HepG2 (cell line): Measurements from ENCODE around the gene ITGB5. TPM values are rescaled to one million over a fixed set of nuclear protein-coding genes. Genes with fewer than 3 reads are reported as not detected.
A peak's percentile ranks its signal among the peaks of the same experiment; 100 is the strongest.

Source experiments
- AGO1 ChIP-seq: fragments of 200-400 bp; formaldehyde crosslinking; IDR thresholded peaks from 2 replicates; pipeline ENCODE4 v1.6.1; 2017; ENCODE audit warnings: mild to moderate bottlenecking, low read depth, low read length, moderate library complexity; ENCODE audit not compliant: poor library complexity, severe bottlenecking
- ATF7-NPFF ChIP-seq: sonication (generic); formaldehyde crosslinking; IDR thresholded peaks from 2 replicates; pipeline ENCODE4 v1.8.1; 2023; ENCODE audit warnings: mild to moderate bottlenecking, low read depth, missing genetic modification reagents, moderate library complexity
- ELF3 ChIP-seq: IDR thresholded peaks from 2 replicates; pipeline ENCODE4 v1.6.1; 2016; ENCODE audit warnings: missing genetic modification reagents, missing compliant biosample characterization
- HOXD1 ChIP-seq: sonication (generic); formaldehyde crosslinking; IDR thresholded peaks from 2 replicates; pipeline ENCODE4 v1.5.0; 2020; ENCODE audit warnings: missing genetic modification reagents
- MAF1 ChIP-seq: sonication (generic); formaldehyde crosslinking; IDR thresholded peaks from 2 replicates; pipeline ENCODE4 v1.5.0; 2020; ENCODE audit warnings: missing genetic modification reagents, borderline replicate concordance
- NCOR1 ChIP-seq: fragments of 200-600 bp; sonication (generic); IDR thresholded peaks from 2 replicates; pipeline ENCODE4 v1.7.0; 2017; ENCODE audit warnings: antibody characterized with exemption, low read length, borderline replicate concordance
- STAT5B ChIP-seq: sonication (generic); formaldehyde crosslinking; IDR thresholded peaks from 2 replicates; pipeline ENCODE4 v1.4.0; 2020; ENCODE audit warnings: missing genetic modification reagents
- ZFAT ChIP-seq: sonication (generic); formaldehyde crosslinking; conservative IDR thresholded peaks from 2 replicates; pipeline ENCODE4 v1.8.1; 2023; ENCODE audit warnings: missing genetic modification reagents, inconsistent platforms
- ZNF598 ChIP-seq: sonication (generic); formaldehyde crosslinking; IDR thresholded peaks from 2 replicates; pipeline ENCODE4 v1.5.1; 2020; ENCODE audit warnings: mild to moderate bottlenecking, missing genetic modification reagents, borderline replicate concordance
- ZNF670 ChIP-seq: sonication (generic); formaldehyde crosslinking; IDR thresholded peaks from 2 replicates; pipeline ENCODE4 v1.8.0; 2022; ENCODE audit warnings: mild to moderate bottlenecking, missing genetic modification reagents, borderline replicate concordance
- polyA plus RNA-seq, 8 experiments: library from polyadenylated mRNA; depleted of rRNA in 3 of 8; stranded (reverse) in 7 of 8; unstranded in 1 of 8; fragments of >200 nt; fragmentation: Illumina TruSeq in 4 of 8; extraction: Trizol in 4 of 8; gene quantifications; 2 replicates each; pipeline versions ENCODE4 v1.2.1 to v1.2.3, GENCODE V29; 2011 to 2016; ENCODE audit warnings: low read depth in 4 of 8, missing spikeins in 1 of 8, mixed read lengths in 1 of 8; ENCODE audit not compliant: insufficient read depth in 1 of 8
- total RNA-seq, 5 experiments: library from RNA; depleted of rRNA; stranded (reverse); fragments of >200 nt; fragmentation: Illumina TruSeq; extraction: Trizol; gene quantifications; 2 replicates each; pipeline ENCODE4 v1.2.3, GENCODE V29; 2016; ENCODE audit warnings: low read depth in 1 of 5
- TF ChIP-seq, protein P1 (sequence below): conservative IDR thresholded peaks from 2 replicates; pipeline ENCODE4 v1.6.1; 2018; ENCODE audit warnings: missing genetic modification reagents
- TF ChIP-seq, protein P2 (sequence below), 2 experiments: sonication (generic) in 1 of 2; formaldehyde crosslinking in 1 of 2; IDR thresholded peaks; 2 replicates each; pipeline versions ENCODE4 v1.4.0 to v1.6.1; 2018 to 2020; ENCODE audit warnings: missing genetic modification reagents in 2 of 2, borderline replicate concordance in 1 of 2, low read depth in 1 of 2, mild to moderate bottlenecking in 1 of 2, missing biosample characterization in 1 of 2
- TF ChIP-seq, protein P3 (sequence below): IDR thresholded peaks from 2 replicates; pipeline ENCODE4 v1.4.0; 2020; ENCODE audit warnings: mild to moderate bottlenecking, missing genetic modification reagents
- TF ChIP-seq, protein P4 (sequence below): sonication (generic); formaldehyde crosslinking; IDR thresholded peaks from 2 replicates; pipeline ENCODE4 v1.8.0; 2022; ENCODE audit warnings: missing genetic modification reagents, mild to moderate bottlenecking, inconsistent platforms, borderline replicate concordance

The ITGB5 gene
- total and polyA plus RNA-seq, 2 of the 13 experiments (the other 11 are each of a cell fraction or from before 2014, with no cell fraction given): 74.1 to 343 TPM

DNA sequence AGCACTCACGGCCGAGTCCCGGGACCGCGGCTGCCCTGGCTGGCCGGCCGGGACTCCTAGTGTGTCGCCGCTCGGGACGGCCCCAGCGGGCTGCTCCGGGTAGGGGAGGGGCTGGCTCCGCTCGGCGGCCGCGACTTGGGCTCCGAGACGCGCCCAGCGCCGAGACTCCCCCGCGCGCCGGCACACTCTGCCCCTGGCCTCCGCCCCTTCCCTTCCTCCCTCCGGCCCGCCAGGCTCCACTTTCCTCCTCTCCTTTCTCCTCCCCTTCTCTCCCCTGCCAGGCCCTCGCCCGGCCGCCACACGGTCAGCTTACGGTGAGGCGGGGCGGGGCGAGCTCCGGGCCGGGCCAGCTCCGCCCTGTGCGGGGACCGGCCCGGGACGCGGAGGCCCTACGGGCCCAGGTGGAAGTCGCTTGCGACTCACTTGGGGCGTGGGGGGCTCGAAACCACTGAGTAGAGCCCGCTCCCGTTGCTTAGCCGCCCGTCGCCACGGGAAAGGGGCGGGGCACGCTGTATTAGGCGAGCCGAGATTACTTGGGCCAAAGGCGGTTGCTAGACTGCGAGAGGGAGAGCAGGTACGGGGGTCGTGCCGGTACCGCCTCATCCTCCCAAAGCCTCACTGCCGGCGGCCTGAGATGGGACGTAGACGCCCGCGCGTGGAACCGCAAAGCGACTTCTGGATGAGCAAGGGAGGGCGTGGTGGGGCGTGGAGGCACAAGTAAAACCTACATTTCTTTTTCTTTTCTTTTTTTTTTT, at the start of gene ITGB5 (continued):
- TF ChIP-seq NCOR1 (no peak), ZNF670 (0 out of 2 replicates have a peak, but pooled peaks have one; percentile 6), ZNF598 (CRISPR knock-in tag) (no peak), HOXD1 (CRISPR knock-in tag) (no peak; the same call in 1 of the 2 replicates), ATF7-NPFF (CRISPR knock-in tag) (peak; percentile 32; the same call in 1 of the 2 replicates), ZFAT (0 out of 2 replicates have a peak, but pooled peaks have one; percentile 53), AGO1 (peak; percentile 82), MAF1 (CRISPR knock-in tag) (no peak), ELF3 (CRISPR knock-in tag) (peak; percentile 38; the same call in 1 of the 2 replicates), STAT5B (CRISPR knock-in tag) (no peak)
- TF ChIP-seq, protein P1, sequence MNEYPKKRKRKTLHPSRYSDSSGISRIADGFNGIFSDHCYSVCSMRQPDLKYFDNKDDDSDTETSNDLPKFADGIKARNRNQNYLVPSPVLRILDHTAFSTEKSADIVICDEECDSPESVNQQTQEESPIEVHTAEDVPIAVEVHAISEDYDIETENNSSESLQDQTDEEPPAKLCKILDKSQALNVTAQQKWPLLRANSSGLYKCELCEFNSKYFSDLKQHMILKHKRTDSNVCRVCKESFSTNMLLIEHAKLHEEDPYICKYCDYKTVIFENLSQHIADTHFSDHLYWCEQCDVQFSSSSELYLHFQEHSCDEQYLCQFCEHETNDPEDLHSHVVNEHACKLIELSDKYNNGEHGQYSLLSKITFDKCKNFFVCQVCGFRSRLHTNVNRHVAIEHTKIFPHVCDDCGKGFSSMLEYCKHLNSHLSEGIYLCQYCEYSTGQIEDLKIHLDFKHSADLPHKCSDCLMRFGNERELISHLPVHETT (CRISPR knock-in tag): peak; percentile 84
- TF ChIP-seq, protein P2, sequence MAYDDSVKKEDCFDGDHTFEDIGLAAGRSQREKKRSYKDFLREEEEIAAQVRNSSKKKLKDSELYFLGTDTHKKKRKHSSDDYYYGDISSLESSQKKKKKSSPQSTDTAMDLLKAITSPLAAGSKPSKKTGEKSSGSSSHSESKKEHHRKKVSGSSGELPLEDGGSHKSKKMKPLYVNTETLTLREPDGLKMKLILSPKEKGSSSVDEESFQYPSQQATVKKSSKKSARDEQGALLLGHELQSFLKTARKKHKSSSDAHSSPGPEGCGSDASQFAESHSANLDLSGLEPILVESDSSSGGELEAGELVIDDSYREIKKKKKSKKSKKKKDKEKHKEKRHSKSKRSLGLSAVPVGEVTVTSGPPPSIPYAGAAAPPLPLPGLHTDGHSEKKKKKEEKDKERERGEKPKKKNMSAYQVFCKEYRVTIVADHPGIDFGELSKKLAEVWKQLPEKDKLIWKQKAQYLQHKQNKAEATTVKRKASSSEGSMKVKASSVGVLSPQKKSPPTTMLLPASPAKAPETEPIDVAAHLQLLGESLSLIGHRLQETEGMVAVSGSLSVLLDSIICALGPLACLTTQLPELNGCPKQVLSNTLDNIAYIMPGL (CRISPR knock-in tag; IDR thresholded peaks at IDR 0.05; ENCODE audit: borderline replicate concordance in 1 of 2, low read depth in 1 of 2): peak in 1 of 2 experiments; percentile 77; a peak in 2 of 4 replicates
- TF ChIP-seq, protein P3, sequence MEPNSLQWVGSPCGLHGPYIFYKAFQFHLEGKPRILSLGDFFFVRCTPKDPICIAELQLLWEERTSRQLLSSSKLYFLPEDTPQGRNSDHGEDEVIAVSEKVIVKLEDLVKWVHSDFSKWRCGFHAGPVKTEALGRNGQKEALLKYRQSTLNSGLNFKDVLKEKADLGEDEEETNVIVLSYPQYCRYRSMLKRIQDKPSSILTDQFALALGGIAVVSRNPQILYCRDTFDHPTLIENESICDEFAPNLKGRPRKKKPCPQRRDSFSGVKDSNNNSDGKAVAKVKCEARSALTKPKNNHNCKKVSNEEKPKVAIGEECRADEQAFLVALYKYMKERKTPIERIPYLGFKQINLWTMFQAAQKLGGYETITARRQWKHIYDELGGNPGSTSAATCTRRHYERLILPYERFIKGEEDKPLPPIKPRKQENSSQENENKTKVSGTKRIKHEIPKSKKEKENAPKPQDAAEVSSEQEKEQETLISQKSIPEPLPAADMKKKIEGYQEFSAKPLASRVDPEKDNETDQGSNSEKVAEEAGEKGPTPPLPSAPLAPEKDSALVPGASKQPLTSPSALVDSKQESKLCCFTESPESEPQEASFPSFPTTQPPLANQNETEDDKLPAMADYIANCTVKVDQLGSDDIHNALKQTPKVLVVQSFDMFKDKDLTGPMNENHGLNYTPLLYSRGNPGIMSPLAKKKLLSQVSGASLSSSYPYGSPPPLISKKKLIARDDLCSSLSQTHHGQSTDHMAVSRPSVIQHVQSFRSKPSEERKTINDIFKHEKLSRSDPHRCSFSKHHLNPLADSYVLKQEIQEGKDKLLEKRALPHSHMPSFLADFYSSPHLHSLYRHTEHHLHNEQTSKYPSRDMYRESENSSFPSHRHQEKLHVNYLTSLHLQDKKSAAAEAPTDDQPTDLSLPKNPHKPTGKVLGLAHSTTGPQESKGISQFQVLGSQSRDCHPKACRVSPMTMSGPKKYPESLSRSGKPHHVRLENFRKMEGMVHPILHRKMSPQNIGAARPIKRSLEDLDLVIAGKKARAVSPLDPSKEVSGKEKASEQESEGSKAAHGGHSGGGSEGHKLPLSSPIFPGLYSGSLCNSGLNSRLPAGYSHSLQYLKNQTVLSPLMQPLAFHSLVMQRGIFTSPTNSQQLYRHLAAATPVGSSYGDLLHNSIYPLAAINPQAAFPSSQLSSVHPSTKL (CRISPR knock-in tag): peak; percentile 70; the same call in 1 of the 2 replicates
- TF ChIP-seq, protein P4, sequence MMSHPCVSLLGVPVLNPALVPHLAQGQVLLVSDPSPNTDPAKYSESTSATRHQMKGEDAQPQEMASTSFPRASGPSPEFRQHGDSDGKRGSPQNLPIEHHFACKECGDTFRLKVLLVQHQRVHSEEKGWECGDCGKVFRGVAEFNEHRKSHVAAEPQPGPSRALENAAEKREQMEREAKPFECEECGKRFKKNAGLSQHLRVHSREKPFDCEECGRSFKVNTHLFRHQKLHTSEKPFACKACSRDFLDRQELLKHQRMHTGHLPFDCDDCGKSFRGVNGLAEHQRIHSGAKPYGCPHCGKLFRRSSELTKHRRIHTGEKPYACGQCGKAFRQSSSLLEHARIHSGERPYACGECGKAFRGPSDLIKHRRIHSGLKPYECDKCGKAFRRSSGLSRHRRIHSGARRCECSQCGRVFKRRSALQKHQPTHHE (CRISPR knock-in tag): peak; percentile 49; the same call in 1 of the 2 replicates
